Lower leg skin (tissue), 4 donors: ENCODE measurements around the gene PARS2. TPM values are rescaled to one million over a fixed set of nuclear protein-coding genes. Genes with fewer than 3 reads are reported as not detected.

Source experiments
- DNase-seq, 2 donors: peaks; one replicate each; pipeline ENCODE4 v3.0.0-alpha.2; 2019; ENCODE audit warnings: low spot score in 2 of 2
- H3K4me3 ChIP-seq: fragments of 200-600 bp; sonication (generic); 2 replicates; pipeline ENCODE4 v1.5.1; 2017; ENCODE audit warnings: mild to moderate bottlenecking, low read depth; ENCODE audit not compliant: poor library complexity, severe bottlenecking
- POLR2A ChIP-seq, 2 donors: fragments of 450-650 bp; IDR thresholded peaks; one replicate each; pipeline ENCODE4 v1.6.1; 2016 to 2017; ENCODE audit warnings: antibody characterized with exemption in 2 of 2, mild to moderate bottlenecking in 1 of 2, moderate library complexity in 1 of 2
- WGBS, 2 donors: methylation state at CpG; one replicate each; pipeline ENCODE4 v1.1.5; 2018; 5-methylcytosine and 5-hydroxymethylcytosine counted together
- intact Hi-C: fragments of 100-400 bp; cut with DNase I; formaldehyde crosslinking; loops from one replicate; pipeline ENCODE4 v1.15.0; 2023; ENCODE audit warnings: low total_unique reads
- total RNA-seq, 4 donors: library from RNA; depleted of rRNA; stranded (reverse); fragments of >200 nt; gene quantifications; one replicate each; pipeline ENCODE4 v1.1.0, GENCODE V29; 2016
- TF ChIP-seq, protein P1 (sequence below), 3 donors: fragments of 450-650 bp; IDR thresholded peaks; one replicate each; pipeline ENCODE4 v1.5.1; 2016; ENCODE audit warnings: antibody characterized with exemption in 3 of 3, mild to moderate bottlenecking in 3 of 3, moderate library complexity in 2 of 3

PARS2 gene
- total RNA-seq, 4 donors from 2014 or later = 4.0 to 7.7 (median 5.1) TPM

DNA sequence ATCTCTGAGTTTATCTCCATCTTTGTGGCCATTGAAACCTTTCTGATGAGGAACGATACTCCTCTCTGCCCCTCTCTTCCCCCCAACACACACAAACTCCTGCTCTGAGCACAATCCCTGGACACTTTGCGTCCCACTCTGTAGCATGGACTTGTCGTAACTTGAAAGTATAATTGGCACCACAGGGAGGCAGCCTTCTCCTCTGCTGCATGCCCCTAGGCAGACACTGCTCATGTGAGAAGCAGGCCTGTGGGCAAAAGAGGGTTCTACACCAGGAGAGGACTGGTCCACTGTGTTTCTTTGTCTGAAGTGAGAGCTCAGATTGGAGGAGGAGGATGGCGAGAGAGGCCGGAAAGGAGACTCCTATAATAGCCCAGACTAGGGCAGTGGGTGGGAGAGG lies 3.8 kb upstream of the PARS2 start:
- TF ChIP-seq, protein P1, sequence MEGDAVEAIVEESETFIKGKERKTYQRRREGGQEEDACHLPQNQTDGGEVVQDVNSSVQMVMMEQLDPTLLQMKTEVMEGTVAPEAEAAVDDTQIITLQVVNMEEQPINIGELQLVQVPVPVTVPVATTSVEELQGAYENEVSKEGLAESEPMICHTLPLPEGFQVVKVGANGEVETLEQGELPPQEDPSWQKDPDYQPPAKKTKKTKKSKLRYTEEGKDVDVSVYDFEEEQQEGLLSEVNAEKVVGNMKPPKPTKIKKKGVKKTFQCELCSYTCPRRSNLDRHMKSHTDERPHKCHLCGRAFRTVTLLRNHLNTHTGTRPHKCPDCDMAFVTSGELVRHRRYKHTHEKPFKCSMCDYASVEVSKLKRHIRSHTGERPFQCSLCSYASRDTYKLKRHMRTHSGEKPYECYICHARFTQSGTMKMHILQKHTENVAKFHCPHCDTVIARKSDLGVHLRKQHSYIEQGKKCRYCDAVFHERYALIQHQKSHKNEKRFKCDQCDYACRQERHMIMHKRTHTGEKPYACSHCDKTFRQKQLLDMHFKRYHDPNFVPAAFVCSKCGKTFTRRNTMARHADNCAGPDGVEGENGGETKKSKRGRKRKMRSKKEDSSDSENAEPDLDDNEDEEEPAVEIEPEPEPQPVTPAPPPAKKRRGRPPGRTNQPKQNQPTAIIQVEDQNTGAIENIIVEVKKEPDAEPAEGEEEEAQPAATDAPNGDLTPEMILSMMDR (IDR thresholded peaks at IDR 0.05) = no peak
- no peak for TF ChIP-seq POLR2A (IDR thresholded peaks at IDR 0.05)
- DNase-seq = no peak
- H3K4me3 ChIP-seq = no peak overlapping the region
- intact Hi-C loops = no loop called here
- WGBS, 2 donors = 78 to 89% methylated on average over 5 of the region's 5 CpGs

DNA sequence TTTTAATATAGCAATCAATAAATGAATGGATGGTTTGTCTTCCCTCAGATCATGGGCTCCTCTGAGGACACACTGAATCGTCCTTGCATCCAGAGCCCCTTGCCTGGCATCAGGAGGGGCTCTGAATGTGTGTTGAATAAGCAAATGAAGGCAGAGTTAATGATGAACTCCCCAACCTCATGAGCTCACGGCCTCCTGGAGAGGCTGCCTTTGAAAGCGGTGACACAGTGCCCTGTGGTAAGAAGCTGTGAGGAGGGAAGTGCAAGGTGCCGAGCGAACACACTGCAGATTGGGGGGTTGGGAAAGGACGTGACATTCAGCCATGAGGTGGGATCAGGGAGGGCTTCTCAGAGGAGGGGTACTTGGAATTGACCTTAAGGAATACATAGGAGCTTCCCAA lies 3.2 kb upstream of the PARS2 start:
- H3K4me3 ChIP-seq = no peak overlapping the region
- no peak for DNase-seq
- TF ChIP-seq, protein P1 (IDR thresholded peaks at IDR 0.05) = no peak
- no peak for TF ChIP-seq POLR2A (IDR thresholded peaks at IDR 0.05)
- 58 to 70% methylated on average over 6 of the region's 6 CpGs for WGBS, 2 donors
- intact Hi-C loops = no loop called here

DNA sequence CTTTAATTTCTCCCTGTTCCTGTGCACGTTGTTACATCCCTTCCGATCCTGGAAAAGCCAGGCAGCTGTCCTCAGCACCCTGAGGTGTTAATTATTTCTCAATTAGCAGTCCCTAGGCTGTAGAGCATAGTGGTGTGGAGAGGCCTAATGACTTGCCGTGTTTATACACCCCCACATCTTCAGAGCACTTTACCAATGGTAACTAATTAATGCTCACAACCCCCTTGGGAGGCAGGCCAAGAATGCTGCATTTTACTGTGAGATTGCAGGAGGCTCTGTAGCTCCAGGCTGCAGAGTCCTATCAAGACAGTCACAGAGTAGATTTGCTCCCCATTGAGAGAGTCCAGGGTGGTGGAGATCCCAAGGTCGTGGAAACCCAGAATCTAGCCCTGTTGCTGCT lies 2.4 kb upstream of the PARS2 start:
- DNase-seq = no peak
- intact Hi-C loops = no loop called here
- H3K4me3 ChIP-seq = no peak overlapping the region
- TF ChIP-seq POLR2A (IDR thresholded peaks at IDR 0.05) = no peak
- TF ChIP-seq, protein P1 (IDR thresholded peaks at IDR 0.05) = no peak
- WGBS, 2 donors = 30 to 39% methylated on average over 4 of the region's 4 CpGs

GRCh38 chr1:54764922-54765561 lies 719 bp upstream of the PARS2 start:
- no peak overlapping the region for H3K4me3 ChIP-seq
- intact Hi-C loops = no loop called here
- TF ChIP-seq POLR2A (IDR thresholded peaks at IDR 0.05) = no peak
- TF ChIP-seq, protein P1 (IDR thresholded peaks at IDR 0.05) = no peak
- WGBS, 2 donors = 65 to 67% methylated on average over 13 of the region's 13 CpGs
- DNase-seq = no peak

GRCh38 chr1:54763816-54764132 lies 549 bp downstream of the PARS2 start:
- intact Hi-C loops = no loop called here
- no peak for TF ChIP-seq POLR2A (IDR thresholded peaks at IDR 0.05)
- TF ChIP-seq, protein P1 (IDR thresholded peaks at IDR 0.05) = no peak
- H3K4me3 ChIP-seq = peak overlapping the region; percentile 61
- DNase-seq = no peak
- WGBS, 2 donors = 2 to 3% methylated on average over 11 of the region's 11 CpGs
